Measurements from ENCODE around the gene IL36B. TPM values are rescaled to one million over a fixed set of nuclear protein-coding genes. Genes with fewer than 3 reads are reported as not detected.

Gene IL36B
- total and polyA plus RNA-seq, 9 of the 15 experiments (the other 6 are each of a cell fraction or from before 2014, with no cell fraction given), result not detected

DNA sequence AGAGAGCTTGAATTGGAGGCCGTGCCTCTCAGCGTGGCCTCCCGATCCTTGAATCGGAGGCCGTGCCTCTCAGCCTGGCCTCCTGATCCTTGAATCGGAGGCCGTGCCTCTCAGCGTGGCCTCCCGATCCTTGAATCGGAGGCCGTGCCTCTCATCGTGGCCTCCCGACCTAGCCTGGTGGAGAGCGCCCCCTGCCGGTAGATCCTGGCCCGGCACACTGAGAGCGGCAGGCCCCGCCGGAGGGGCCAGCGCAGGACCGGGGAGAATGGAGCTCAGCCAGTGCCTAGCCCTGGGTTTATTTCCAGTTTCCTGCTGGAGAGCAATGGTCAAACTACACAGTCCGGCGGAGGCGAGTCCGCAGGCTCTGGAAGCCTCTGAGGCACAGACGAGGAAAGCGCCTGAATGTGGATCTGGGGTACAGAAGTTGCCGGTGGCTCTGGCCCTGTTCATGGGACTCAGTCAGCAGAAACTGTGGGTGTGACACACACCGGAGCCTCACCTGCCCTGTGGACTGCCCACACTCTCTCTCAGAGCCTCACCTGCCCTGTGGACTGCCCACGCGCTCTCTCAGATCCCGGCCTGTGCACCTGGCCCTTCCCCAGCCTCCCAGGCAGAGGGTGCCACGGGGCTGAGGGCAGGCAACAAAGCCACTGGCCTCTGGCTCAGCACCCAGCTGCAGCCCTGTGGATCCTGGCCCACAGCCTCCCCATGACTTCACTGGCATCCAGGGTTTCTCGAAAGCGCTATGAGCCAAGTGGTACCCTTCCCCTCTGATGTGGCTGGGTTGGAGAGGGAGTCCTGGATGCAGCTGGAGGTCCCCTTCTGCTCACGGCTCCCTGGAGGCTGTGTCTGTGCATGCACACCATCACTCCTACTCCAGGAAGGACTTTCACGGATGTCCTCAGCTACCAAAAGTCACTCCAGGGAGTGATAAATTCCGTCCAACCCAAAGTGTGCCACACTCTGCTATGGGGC lies 1.5 kb downstream of the IL36B start (continued):
- TF ChIP-seq, protein P1, sequence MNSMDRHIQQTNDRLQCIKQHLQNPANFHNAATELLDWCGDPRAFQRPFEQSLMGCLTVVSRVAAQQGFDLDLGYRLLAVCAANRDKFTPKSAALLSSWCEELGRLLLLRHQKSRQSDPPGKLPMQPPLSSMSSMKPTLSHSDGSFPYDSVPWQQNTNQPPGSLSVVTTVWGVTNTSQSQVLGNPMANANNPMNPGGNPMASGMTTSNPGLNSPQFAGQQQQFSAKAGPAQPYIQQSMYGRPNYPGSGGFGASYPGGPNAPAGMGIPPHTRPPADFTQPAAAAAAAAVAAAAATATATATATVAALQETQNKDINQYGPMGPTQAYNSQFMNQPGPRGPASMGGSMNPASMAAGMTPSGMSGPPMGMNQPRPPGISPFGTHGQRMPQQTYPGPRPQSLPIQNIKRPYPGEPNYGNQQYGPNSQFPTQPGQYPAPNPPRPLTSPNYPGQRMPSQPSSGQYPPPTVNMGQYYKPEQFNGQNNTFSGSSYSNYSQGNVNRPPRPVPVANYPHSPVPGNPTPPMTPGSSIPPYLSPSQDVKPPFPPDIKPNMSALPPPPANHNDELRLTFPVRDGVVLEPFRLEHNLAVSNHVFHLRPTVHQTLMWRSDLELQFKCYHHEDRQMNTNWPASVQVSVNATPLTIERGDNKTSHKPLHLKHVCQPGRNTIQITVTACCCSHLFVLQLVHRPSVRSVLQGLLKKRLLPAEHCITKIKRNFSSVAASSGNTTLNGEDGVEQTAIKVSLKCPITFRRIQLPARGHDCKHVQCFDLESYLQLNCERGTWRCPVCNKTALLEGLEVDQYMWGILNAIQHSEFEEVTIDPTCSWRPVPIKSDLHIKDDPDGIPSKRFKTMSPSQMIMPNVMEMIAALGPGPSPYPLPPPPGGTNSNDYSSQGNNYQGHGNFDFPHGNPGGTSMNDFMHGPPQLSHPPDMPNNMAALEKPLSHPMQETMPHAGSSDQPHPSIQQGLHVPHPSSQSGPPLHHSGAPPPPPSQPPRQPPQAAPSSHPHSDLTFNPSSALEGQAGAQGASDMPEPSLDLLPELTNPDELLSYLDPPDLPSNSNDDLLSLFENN (IDR thresholded peaks at IDR 0.05; ENCODE audit: low read depth in 2 of 2, low read length in 2 of 2), result no peak
- TF ChIP-seq MCM2 (IDR thresholded peaks at IDR 0.05; ENCODE audit: low read depth), result no peak
- TF ChIP-seq, protein P2, sequence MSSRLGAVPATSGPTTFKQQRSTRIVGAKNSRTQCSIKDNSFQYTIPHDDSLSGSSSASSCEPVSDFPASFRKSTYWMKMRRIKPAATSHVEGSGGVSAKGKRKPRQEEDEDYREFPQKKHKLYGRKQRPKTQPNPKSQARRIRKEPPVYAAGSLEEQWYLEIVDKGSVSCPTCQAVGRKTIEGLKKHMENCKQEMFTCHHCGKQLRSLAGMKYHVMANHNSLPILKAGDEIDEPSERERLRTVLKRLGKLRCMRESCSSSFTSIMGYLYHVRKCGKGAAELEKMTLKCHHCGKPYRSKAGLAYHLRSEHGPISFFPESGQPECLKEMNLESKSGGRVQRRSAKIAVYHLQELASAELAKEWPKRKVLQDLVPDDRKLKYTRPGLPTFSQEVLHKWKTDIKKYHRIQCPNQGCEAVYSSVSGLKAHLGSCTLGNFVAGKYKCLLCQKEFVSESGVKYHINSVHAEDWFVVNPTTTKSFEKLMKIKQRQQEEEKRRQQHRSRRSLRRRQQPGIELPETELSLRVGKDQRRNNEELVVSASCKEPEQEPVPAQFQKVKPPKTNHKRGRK (tag; IDR thresholded peaks at IDR 0.05), result no peak
- TF ChIP-seq ZNF445 (CRISPR knock-in tag; IDR thresholded peaks at IDR 0.05; ENCODE audit: low read depth), result no peak
- no peak for TF ChIP-seq TARDBP (IDR thresholded peaks at IDR 0.05)
- TF ChIP-seq, protein P3, sequence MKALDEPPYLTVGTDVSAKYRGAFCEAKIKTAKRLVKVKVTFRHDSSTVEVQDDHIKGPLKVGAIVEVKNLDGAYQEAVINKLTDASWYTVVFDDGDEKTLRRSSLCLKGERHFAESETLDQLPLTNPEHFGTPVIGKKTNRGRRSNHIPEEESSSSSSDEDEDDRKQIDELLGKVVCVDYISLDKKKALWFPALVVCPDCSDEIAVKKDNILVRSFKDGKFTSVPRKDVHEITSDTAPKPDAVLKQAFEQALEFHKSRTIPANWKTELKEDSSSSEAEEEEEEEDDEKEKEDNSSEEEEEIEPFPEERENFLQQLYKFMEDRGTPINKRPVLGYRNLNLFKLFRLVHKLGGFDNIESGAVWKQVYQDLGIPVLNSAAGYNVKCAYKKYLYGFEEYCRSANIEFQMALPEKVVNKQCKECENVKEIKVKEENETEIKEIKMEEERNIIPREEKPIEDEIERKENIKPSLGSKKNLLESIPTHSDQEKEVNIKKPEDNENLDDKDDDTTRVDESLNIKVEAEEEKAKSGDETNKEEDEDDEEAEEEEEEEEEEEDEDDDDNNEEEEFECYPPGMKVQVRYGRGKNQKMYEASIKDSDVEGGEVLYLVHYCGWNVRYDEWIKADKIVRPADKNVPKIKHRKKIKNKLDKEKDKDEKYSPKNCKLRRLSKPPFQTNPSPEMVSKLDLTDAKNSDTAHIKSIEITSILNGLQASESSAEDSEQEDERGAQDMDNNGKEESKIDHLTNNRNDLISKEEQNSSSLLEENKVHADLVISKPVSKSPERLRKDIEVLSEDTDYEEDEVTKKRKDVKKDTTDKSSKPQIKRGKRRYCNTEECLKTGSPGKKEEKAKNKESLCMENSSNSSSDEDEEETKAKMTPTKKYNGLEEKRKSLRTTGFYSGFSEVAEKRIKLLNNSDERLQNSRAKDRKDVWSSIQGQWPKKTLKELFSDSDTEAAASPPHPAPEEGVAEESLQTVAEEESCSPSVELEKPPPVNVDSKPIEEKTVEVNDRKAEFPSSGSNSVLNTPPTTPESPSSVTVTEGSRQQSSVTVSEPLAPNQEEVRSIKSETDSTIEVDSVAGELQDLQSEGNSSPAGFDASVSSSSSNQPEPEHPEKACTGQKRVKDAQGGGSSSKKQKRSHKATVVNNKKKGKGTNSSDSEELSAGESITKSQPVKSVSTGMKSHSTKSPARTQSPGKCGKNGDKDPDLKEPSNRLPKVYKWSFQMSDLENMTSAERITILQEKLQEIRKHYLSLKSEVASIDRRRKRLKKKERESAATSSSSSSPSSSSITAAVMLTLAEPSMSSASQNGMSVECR (CRISPR knock-in tag; IDR thresholded peaks at IDR 0.05), result no peak
- TF ChIP-seq NFIX (CRISPR knock-in tag; IDR thresholded peaks at IDR 0.05; ENCODE audit: low read depth), result no peak
- no peak for TF ChIP-seq POLR2G (IDR thresholded peaks at IDR 0.05; ENCODE audit: low read depth, low read length)
- no peak for TF ChIP-seq NELFE (IDR thresholded peaks at IDR 0.05; ENCODE audit: insufficient read depth, insufficient read length)
- TF ChIP-seq KDM1A (IDR thresholded peaks at IDR 0.05), result peak in 1 of 2 experiments; percentile 76; a peak in 2 of 4 replicates
- TF ChIP-seq NFYB (IDR thresholded peaks at IDR 0.05; ENCODE audit: extremely low read depth, insufficient read length), result no peak
- no peak for TF ChIP-seq PHF21A (IDR thresholded peaks at IDR 0.05; ENCODE audit: borderline replicate concordance, low read depth)
- no peak for TF ChIP-seq POLR3G (IDR thresholded peaks at IDR 0.05; ENCODE audit: extremely low read depth, insufficient read length, insufficient replicate concordance)
- no peak for TF ChIP-seq ZNF140 (CRISPR knock-in tag; IDR thresholded peaks at IDR 0.05)
- no peak for TF ChIP-seq MYNN (IDR thresholded peaks at IDR 0.05)
- no peak for TF ChIP-seq MYNN (CRISPR knock-in tag; IDR thresholded peaks at IDR 0.05)
- TF ChIP-seq SMAD1 (IDR thresholded peaks at IDR 0.05; ENCODE audit: low read depth, low read length, partially characterized antibody), result no peak
- TF ChIP-seq ESRRB (CRISPR knock-in tag; IDR thresholded peaks at IDR 0.05; ENCODE audit: borderline replicate concordance), result no peak
- no peak for TF ChIP-seq SMARCA4 (IDR thresholded peaks at IDR 0.05)
- no peak for TF ChIP-seq BRD4 (IDR thresholded peaks at IDR 0.05)
